ENCODE data around the gene HOTAIR. TPM values are rescaled to one million over a fixed set of nuclear protein-coding genes. Genes with fewer than 3 reads are reported as not detected.

HOTAIR gene
- total RNA-seq, 1 experiment from 2014 or later: 13.5 TPM

DNA sequence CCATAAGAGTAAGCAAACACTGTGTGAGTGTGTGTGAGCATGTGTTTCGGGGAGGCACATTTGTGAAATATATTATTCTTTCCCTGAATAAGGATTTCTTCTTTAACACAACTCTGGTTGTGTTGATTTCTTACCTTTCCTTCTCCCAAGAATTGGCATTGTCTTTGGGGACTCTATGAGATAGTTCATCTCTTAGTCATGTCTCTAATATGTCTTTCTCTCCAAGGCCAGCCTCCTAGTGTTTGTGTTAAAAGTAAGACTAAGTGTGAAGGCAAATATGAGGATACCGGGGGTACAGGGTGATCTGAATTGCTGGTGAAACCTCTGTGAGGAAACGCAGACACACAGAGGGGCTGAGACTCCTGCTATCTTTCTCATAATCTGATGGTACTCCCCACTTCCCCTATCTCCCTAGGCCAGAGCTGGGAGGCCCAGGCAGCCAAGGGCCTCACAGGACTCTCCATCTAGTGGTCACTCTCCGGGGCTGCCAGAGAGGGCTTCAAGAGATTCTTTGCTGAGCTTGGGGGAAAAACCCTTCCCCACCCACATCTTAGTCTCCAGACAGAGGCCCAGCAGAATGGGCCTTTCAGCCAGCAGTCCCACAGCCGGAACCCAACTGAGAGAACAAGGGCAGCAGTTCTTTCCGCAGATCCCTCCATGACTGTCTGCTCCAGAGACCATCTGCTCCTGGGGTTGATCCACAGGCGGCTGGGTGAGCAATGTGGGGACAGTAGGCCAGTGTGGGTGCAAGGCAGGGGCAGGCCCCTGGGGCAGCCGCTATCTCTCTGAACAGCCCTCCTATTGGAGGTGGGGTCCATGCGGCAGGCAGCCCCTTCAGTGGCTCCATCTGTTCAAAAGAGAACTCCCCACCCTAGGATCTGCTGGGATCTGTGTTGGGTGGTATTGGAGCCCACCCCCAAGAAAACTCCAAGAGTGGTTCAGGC is 25.8 kb downstream of the HOTAIR start:
- peaks cover 20% of the 10 kb centered on the region for H3K4me1 ChIP-seq (replicated peaks)
- peaks cover 11% of the 10 kb centered on the region for H3K36me3 ChIP-seq
- H3K27me3 ChIP-seq (replicated peaks): no peaks in the 10 kb centered on the region
- peak; percentile 53 to 69 for DNase-seq (ENCODE audit: low read depth in 1 of 2, low spot score in 2 of 2)
- no peak overlapping the region for H3K27ac ChIP-seq
- no peaks in the 10 kb centered on the region for H3K9me3 ChIP-seq (replicated peaks)
- H3K4me3 ChIP-seq: no peak overlapping the region

DNA sequence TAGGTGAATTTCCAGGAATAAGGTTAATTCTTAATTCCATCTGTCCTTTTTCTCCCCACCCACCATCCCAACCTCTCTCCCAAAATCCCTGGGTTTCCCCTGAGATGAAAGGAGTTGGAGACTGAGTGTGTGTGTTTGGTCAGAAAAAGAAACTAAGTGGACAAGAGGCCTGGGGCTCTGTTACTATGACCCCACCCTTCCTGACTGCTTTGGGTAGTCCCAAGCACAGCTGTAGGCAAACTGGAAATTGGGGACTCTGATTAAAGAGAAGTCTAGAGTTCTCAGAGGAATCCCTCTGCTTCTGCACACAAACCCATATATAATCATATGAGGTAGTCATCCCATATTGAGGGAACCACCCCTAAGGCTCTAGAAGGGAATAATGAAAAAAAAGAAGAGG is 27.0 kb downstream of the HOTAIR start:
- Histone ChIP-seq H3K4me3 (no peak overlapping the region), H3K27ac (no peak overlapping the region), H3K9me3 (replicated peaks) (no peaks in the 10 kb centered on the region), H3K4me1 (replicated peaks) (peaks cover 20% of the 10 kb centered on the region), H3K36me3 (peaks cover 15% of the 10 kb centered on the region), H3K27me3 (replicated peaks) (no peaks in the 10 kb centered on the region)
- DNase-seq (ENCODE audit: low read depth in 1 of 2, low spot score in 2 of 2): no peak

GRCh38 chr12:53944907-53945847 is 29.6 kb downstream of the HOTAIR start:
- no peaks in the 10 kb centered on the region for H3K9me3 ChIP-seq (replicated peaks)
- H3K4me1 ChIP-seq (replicated peaks): peaks cover 37% of the 10 kb centered on the region
- H3K36me3 ChIP-seq: peaks cover 15% of the 10 kb centered on the region
- no peak overlapping the region for H3K4me3 ChIP-seq
- no peak for DNase-seq (ENCODE audit: low read depth in 1 of 2, low spot score in 2 of 2)
- no peaks in the 10 kb centered on the region for H3K27me3 ChIP-seq (replicated peaks)
- H3K27ac ChIP-seq: no peak overlapping the region

DNA sequence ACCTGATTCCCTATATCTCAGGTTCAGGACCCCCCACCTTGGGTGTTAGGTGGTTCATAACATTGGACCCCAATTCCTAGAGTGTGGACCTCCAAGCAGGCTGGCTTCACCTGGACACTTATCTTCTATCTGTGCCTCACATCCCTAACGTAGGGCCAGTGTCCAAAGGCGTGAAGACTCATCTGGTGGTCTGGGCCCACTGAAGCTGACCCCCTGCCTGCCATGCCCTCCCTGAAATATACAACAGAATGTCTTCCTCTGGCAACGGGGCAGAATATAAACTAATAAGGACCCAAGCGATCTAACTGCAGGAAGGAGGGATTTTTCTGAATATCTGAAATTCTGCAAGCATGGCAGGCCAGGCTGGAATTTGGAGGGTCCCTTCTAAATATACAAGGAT is 30.5 kb downstream of the HOTAIR start:
- Histone ChIP-seq H3K27me3 (replicated peaks) (no peaks in the 10 kb centered on the region), H3K4me1 (replicated peaks) (peaks cover 38% of the 10 kb centered on the region), H3K4me3 (no peak overlapping the region), H3K27ac (no peak overlapping the region), H3K36me3 (peaks cover 15% of the 10 kb centered on the region), H3K9me3 (replicated peaks) (no peaks in the 10 kb centered on the region)
- DNase-seq (ENCODE audit: low read depth in 1 of 2, low spot score in 2 of 2): no peak

DNA sequence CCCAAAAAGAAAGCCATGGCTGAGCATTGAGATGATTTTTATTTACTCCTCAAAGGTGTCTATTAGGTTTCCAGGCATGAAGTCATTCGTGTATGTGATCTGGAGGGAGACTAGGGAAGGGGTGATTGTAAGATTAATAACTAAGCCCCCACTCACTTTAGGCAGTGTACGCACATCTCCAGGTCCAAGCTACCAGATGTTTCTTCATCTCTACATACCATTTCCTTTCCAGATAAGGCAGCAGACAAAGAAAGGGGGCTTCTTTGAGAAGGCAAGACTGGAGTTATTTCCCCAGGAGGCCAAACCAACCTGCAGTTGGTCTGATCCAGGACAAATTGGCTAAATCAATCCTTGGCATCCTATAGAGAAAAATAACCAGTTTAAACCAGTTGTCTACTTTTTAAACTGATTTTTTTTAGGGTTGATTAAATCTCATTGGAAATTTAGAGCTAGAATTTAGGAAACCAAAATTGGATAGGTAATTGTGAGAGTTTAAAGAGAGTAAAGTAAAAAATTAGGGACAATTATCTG is 32.2 kb downstream of the HOTAIR start:
- DNase-seq (ENCODE audit: low read depth in 1 of 2, low spot score in 2 of 2): no peak
- Histone ChIP-seq H3K4me1 (replicated peaks) (peaks cover 33% of the 10 kb centered on the region), H3K27me3 (replicated peaks) (no peaks in the 10 kb centered on the region), H3K36me3 (peaks cover 15% of the 10 kb centered on the region), H3K4me3 (no peak overlapping the region), H3K9me3 (replicated peaks) (no peaks in the 10 kb centered on the region), H3K27ac (no peak overlapping the region)

- H3K9me3 ChIP-seq (replicated peaks): no peaks in the 10 kb centered on the region
- H3K4me3 ChIP-seq: no peak overlapping the region
- peaks cover 33% of the 10 kb centered on the region for H3K4me1 ChIP-seq (replicated peaks)
- peaks cover 15% of the 10 kb centered on the region for H3K36me3 ChIP-seq
- H3K27me3 ChIP-seq (replicated peaks): no peaks in the 10 kb centered on the region
- H3K27ac ChIP-seq: no peak overlapping the region
- peak in 1 of 2 experiments; percentile 42 for DNase-seq (ENCODE audit: low read depth in 1 of 2, low spot score in 2 of 2)
These were observed 33.0 kb downstream of the HOTAIR start for GRCh38 chr12:53941750-53942149.

DNA sequence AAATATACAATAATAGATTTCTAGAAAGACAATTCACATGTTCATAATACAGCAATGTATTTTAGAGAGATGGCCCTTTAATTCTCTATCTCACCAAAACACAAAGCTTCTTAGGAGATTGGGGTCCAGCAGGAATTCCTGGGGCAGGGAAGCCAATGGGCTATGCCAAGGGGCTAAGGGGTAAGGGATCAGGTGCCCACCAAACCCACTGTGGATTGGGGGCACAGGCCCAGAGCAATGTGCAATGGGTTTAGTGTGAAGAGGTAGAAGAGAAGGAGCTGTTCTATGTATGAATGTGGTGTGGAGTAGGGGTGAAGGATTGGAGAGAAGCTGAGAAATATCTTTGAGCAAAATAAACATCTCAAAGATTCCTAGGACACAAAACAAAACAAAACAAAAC is 33.6 kb downstream of the HOTAIR start:
- no peaks in the 10 kb centered on the region for H3K27me3 ChIP-seq (replicated peaks)

GRCh38 chr12:53940443-53941014 is 34.2 kb downstream of the HOTAIR start:
- DNase-seq (ENCODE audit: low read depth in 1 of 2, low spot score in 2 of 2): peak in 1 of 2 experiments; percentile 33

More for the DNA sequence above, 33.6 kb downstream of the HOTAIR start:
- H3K4me1 ChIP-seq (replicated peaks): peaks cover 33% of the 10 kb centered on the region
- H3K36me3 ChIP-seq: peaks cover 15% of the 10 kb centered on the region
- H3K4me3 ChIP-seq: no peak overlapping the region
- H3K9me3 ChIP-seq (replicated peaks): no peaks in the 10 kb centered on the region
- peak in 1 of 2 experiments; percentile 8 for DNase-seq (ENCODE audit: low read depth in 1 of 2, low spot score in 2 of 2)
- H3K27ac ChIP-seq: no peak overlapping the region

DNA sequence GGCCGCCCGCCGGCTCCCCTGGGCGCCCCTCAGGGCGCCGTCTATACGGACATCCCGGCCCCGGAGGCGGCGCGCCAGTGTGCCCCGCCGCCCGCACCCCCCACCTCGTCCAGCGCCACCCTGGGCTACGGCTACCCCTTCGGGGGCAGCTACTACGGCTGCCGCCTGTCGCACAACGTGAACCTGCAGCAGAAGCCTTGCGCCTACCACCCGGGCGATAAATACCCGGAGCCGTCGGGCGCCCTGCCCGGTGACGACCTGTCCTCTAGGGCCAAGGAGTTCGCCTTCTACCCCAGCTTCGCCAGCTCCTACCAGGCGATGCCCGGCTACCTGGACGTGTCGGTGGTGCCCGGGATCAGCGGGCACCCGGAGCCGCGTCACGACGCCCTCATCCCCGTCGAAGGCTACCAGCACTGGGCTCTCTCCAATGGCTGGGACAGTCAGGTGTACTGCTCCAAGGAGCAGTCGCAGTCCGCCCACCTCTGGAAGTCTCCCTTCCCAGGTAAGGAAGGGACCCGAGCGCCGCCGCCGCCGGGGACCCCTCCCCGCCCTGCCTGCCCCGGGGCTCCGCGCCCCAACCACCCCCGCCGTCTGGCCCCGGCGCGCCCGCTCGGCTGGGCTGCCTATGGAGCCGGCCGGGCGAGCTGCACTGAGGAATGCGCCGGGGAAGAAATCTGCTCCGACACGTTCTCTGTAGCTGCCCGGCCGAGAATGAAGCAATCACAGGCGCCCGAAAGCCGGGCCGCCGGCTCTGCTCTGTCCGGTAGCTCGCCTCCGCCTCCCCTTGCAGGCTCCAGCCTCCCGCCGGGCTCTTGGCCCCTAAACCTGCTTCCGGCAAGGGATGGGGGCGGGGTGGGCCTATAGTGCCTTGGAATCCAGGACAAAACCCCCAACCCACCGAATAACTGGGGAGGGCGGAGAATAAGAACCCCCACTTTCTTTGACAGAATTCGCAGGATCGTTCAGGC is 35.3 kb downstream of the HOTAIR start:
- H3K27me3 ChIP-seq (replicated peaks): no peaks in the 10 kb centered on the region
- peak overlapping the region; percentile 71 for H3K4me3 ChIP-seq
- peak; percentile 32 to 62 for DNase-seq (ENCODE audit: low read depth in 1 of 2, low spot score in 2 of 2)
- 0 out of 2 replicates have a peak, but pooled peaks cover 3% of the 10 kb centered on the region for H3K36me3 ChIP-seq
- H3K9me3 ChIP-seq (replicated peaks): no peaks in the 10 kb centered on the region
- H3K27ac ChIP-seq: no peak overlapping the region
- H3K4me1 ChIP-seq (replicated peaks): peaks cover 33% of the 10 kb centered on the region

More at GRCh38 chr12:53940443-53941014, 34.2 kb downstream of the HOTAIR start:
- Histone ChIP-seq H3K9me3 (replicated peaks) (no peaks in the 10 kb centered on the region), H3K4me3 (peak overlapping the region; percentile 71), H3K4me1 (replicated peaks) (peaks cover 33% of the 10 kb centered on the region), H3K36me3 (peaks cover 8% of the 10 kb centered on the region; the same call in 1 of the 2 replicates), H3K27me3 (replicated peaks) (no peaks in the 10 kb centered on the region), H3K27ac (no peak overlapping the region)

GRCh38 chr12:53938326-53939140 is 36.2 kb downstream of the HOTAIR start, which contains the start of gene HOXC13:
HOXC13 (plus strand) TSS chr12:53938831; CDS start chr12:53938907, 76 bp downstream.
- H3K27ac ChIP-seq: no peak within 1 kb of the TSS
- peak; percentile 99 to 100 for DNase-seq (ENCODE audit: low read depth in 1 of 2, low spot score in 2 of 2)

DNA sequence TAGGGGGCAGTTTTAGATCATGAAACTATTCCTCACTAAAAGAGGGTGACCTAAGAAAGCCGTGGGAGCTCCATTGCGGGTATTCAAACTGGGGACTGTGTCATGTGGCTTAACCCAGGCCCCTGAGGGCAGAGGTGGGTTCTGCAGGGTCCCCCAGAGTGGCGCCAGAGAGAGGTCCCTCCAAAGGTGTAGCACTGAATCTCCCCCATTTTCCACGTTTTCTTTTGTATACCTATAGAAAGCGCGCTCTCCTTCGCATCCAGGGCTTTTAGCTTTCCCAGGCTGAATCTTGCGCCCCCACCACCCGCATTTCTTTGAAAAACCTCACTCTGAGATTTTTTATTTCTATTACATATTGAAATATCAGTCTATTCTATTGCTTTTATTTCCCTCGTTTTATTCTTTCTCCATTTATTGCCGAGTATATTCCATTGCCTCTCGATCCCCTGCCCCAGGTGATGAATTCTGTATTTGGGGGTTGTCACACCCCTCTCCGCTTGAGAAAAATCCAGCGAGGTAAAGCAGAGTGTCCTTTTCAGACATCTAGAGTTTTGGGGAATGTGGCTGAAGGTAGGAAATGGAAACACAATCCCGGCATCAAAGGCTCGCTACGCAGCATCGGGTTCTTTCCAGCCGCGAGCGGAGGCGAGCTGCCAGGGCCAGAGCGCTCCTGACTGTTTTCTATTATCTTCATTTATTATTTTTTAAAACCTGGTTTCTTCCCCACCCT is 37.0 kb downstream of the HOTAIR start:
- Histone ChIP-seq H3K4me1 (replicated peaks) (peaks cover 33% of the 10 kb centered on the region), H3K9me3 (replicated peaks) (no peaks in the 10 kb centered on the region), H3K27ac (no peak overlapping the region), H3K4me3 (peak overlapping the region; percentile 71), H3K36me3 (no peaks in the 10 kb centered on the region), H3K27me3 (replicated peaks) (no peaks in the 10 kb centered on the region)
- DNase-seq (ENCODE audit: low read depth in 1 of 2, low spot score in 2 of 2): peak in 1 of 2 experiments; percentile 36

More at GRCh38 chr12:53938326-53939140, 36.2 kb downstream of the HOTAIR start, which contains the start of gene HOXC13:
- Histone ChIP-seq H3K27me3 (replicated peaks) (no peaks in the 10 kb centered on the region), H3K36me3 (0 out of 2 replicates have a peak, but pooled peaks cover 3% of the 10 kb centered on the region), H3K4me1 (replicated peaks) (peaks cover 33% of the 10 kb centered on the region), H3K9me3 (replicated peaks) (no peaks in the 10 kb centered on the region), H3K4me3 (peak within 1 kb of the TSS; percentile 71)

All from SJSA1 (cell line).